ENCODE results near the gene MME. TPM values are rescaled to one million over a fixed set of nuclear protein-coding genes. Genes with fewer than 3 reads are reported as not detected.
A peak's percentile ranks its signal among the peaks of the same experiment; 100 is the strongest.

Gene MME
- total and polyA plus RNA-seq, 2 of the 4 experiments (the other 2 are of a cell fraction), result 11.7 to 22.8 TPM

- in situ Hi-C loops (cut with MboI; ENCODE audit: low sequenced_read_pairs), result no loop called here
- CTCF ChIA-PET, result no interaction called here
- H2AK5ac ChIP-seq (ENCODE audit: low read depth, low read length), result no peak overlapping the region
Measured at GRCh38 chr3:155229086-155229485, 149.0 kb downstream of the MME start.

More at GRCh38 chr3:155229086-155229485, 149.0 kb downstream of the MME start:
- no peak overlapping the region for H3K4ac ChIP-seq (ENCODE audit: low read depth, low read length)
- no peaks in the 10 kb centered on the region for H3K9me3 ChIP-seq (ENCODE audit: control insufficient read depth, insufficient read depth, low read length)
- peaks cover 7% of the 10 kb centered on the region for H3K9me1 ChIP-seq (ENCODE audit: insufficient read depth, low read length)
- no peak overlapping the region for H2BK5ac ChIP-seq (ENCODE audit: low read depth, low read length, poor library complexity, severe bottlenecking)
- H3K27me3 ChIP-seq (ENCODE audit: control insufficient read depth, insufficient read depth, low read length), result no peaks in the 10 kb centered on the region
- no peak for DNase-seq
- H3K36me3 ChIP-seq (ENCODE audit: control insufficient read depth, insufficient read depth, low read length), result no peaks in the 10 kb centered on the region
- H4K91ac ChIP-seq (ENCODE audit: insufficient read depth, low read depth, low read length), result no peak overlapping the region
- H2AFZ ChIP-seq (replicated peaks; ENCODE audit: low read length, poor library complexity), result no peak overlapping the region
- H3K14ac ChIP-seq (replicated peaks; ENCODE audit: low read depth, low read length), result no peak overlapping the region
- no peaks in the 10 kb centered on the region for H4K20me1 ChIP-seq (ENCODE audit: insufficient read depth, low read length)
- H3K4me3 ChIP-seq (ENCODE audit: insufficient read depth, low read depth, low read length), result no peak overlapping the region
- H3K9ac ChIP-seq (ENCODE audit: low read depth, low read length), result no peak overlapping the region
- dilution Hi-C loops (cut with HindIII; ENCODE audit: low sequenced_read_pairs, unreplicated experiment), result no loop called here
- no peaks in the 10 kb centered on the region for H3K79me1 ChIP-seq (ENCODE audit: low read depth in 1 of 2, low read length in 2 of 2)
- no peak for ATAC-seq (ENCODE audit: low read depth)
- H3K56ac ChIP-seq (ENCODE audit: extremely low read depth, insufficient read depth, low read length), result no peak overlapping the region
- H2BK20ac ChIP-seq (ENCODE audit: low read depth, low read length), result no peak overlapping the region
- H3K27ac ChIP-seq (ENCODE audit: insufficient read depth, low read length), result no peak overlapping the region
- H2BK15ac ChIP-seq (ENCODE audit: low read depth, low read length), result no peak overlapping the region
- no peak overlapping the region for H3K23ac ChIP-seq (ENCODE audit: low read depth, low read length)
- no CpG with 5 or more reads among the region's 1 CpG for WGBS, 2 experiments (ENCODE audit: extremely low coverage in 2 of 2, insufficient read length in 1 of 2)
- intact Hi-C loops (cut with micrococcal nuclease), result no loop called here
- H3K4me1 ChIP-seq (ENCODE audit: control insufficient read depth, insufficient read depth, low read length), result peaks cover 3% of the 10 kb centered on the region
- TF ChIP-seq MAFK (IDR thresholded peaks at IDR 0.05; ENCODE audit: low read depth, low read length), result peak; percentile 62
- no peak for TF ChIP-seq FOS (IDR thresholded peaks at IDR 0.05; ENCODE audit: low read depth, low read length)
- no peak for TF ChIP-seq SMC3 (IDR thresholded peaks at IDR 0.05; ENCODE audit: low read depth, low read length)
- no peak overlapping the region for H4K5ac ChIP-seq (ENCODE audit: low read depth, low read length)
- H2BK120ac ChIP-seq (ENCODE audit: low read depth, low read length), result no peak overlapping the region
- H3K18ac ChIP-seq (ENCODE audit: low read depth, low read length), result no peak overlapping the region
- no peak overlapping the region for H2AK9ac ChIP-seq (replicated peaks; ENCODE audit: low read depth, low read length, poor library complexity)
- POLR2A ChIA-PET (ENCODE audit: unreplicated experiment), result no interaction called here
- no TSS peak for BruUV-seq (replicated peaks)
- no peak overlapping the region for H4K8ac ChIP-seq (ENCODE audit: low read depth in 2 of 2, low read length in 2 of 2)
- H3K4me2 ChIP-seq (ENCODE audit: low read depth, low read length), result no peak overlapping the region
